HEK293 (cell line): ENCODE measurements around the gene ZNF280A.
"Not testable (repeated sequence)": the region's sequence is repeated elsewhere in the genome, so short reads cannot be mapped to it uniquely, and the experiment has no call there.

ENCODE experiments used
- CTCF ChIA-PET: fragments of 350-600 bp; formaldehyde crosslinking; extraction: SDS; loops from one replicate; lab custom pipeline; 2021; ENCODE audit warnings: antibody characterized with exemption; lab: Yijun Ruan, JAX
- POLR2A ChIA-PET: fragments of 300-600 bp; formaldehyde crosslinking; extraction: SDS; loops from one replicate; lab custom pipeline; 2020; ENCODE audit warnings: antibody characterized with exemption, inconsistent platforms; lab: Yijun Ruan, JAX
- H3K27ac ChIP-seq: fragments of 200-500 bp; sonication (Bioruptor generic); 2 replicates; pipeline ENCODE4 v1.5.1; 2014; ENCODE audit warnings: low read depth, low read length, control low read depth, inconsistent platforms; ENCODE audit errors: extremely low read depth
- H3K36me3 ChIP-seq, 2 experiments: fragments of 200-500 bp in 1 of 2; sonication (Bioruptor generic) in 1 of 2; 1 replicate in 1 of 2; 2 replicates in 1 of 2; pipeline ENCODE4 v1.5.1; 2014 to 2017; ENCODE audit warnings: inconsistent platforms in 2 of 2, low read length in 2 of 2; ENCODE audit not compliant: control insufficient read depth in 2 of 2, insufficient read depth in 1 of 2
- H3K4me1 ChIP-seq: fragments of 200-500 bp; sonication (Bioruptor generic); 2 replicates; pipeline ENCODE4 v1.5.1; 2014; ENCODE audit warnings: mild to moderate bottlenecking, low read length, inconsistent platforms; ENCODE audit not compliant: control insufficient read depth, insufficient read depth
- H3K4me3 ChIP-seq: 2 replicates; pipeline ENCODE4 v1.5.1; 2011; ENCODE audit warnings: low read depth, mild to moderate bottlenecking, control low read depth, low read length, moderate library complexity
- H3K9me3 ChIP-seq: fragments of 200-500 bp; sonication (Bioruptor generic); 2 replicates; pipeline ENCODE4 v1.5.1; 2014; ENCODE audit warnings: low read depth, low read length, inconsistent platforms; ENCODE audit not compliant: control insufficient read depth, insufficient read depth
- MEIS1 ChIP-seq: sonication (generic); formaldehyde crosslinking; IDR thresholded peaks from 2 replicates; pipeline ENCODE4 v1.8.1; 2022; ENCODE audit warnings: missing genetic modification reagents, mild to moderate bottlenecking, borderline replicate concordance
- MYNN ChIP-seq: fragments of 450-650 bp; formaldehyde crosslinking; IDR thresholded peaks from 2 replicates; pipeline ENCODE4 v1.5.1; 2016; ENCODE audit warnings: missing biosample characterization, missing genetic modification characterization, borderline replicate concordance
- SCRT2 ChIP-seq: fragments of 450-650 bp; formaldehyde crosslinking; IDR thresholded peaks from 2 replicates; pipeline ENCODE4 v1.5.1; 2016; ENCODE audit warnings: missing biosample characterization, missing genetic modification characterization
- SETDB1 ChIP-seq: IDR thresholded peaks from one replicate; pipeline ENCODE4 v1.6.1; 2017; ENCODE audit warnings: mild to moderate bottlenecking, low read length, moderate library complexity, mixed read lengths; ENCODE audit not compliant: insufficient read length
- ZNF274 ChIP-seq, 2 experiments: fragments of 200-500 bp in 1 of 2; fragments of 450-650 bp in 1 of 2; sonication (Bioruptor generic) in 1 of 2; formaldehyde crosslinking in 1 of 2; IDR thresholded peaks; 2 replicates each; pipeline versions ENCODE4 v1.5.1 to v1.6.1; 2014 to 2016; ENCODE audit warnings: borderline replicate concordance in 1 of 2, inconsistent platforms in 1 of 2, low read length in 1 of 2, missing biosample characterization in 1 of 2, missing genetic modification characterization in 1 of 2
- ZNF341 ChIP-seq: fragments of 450-650 bp; formaldehyde crosslinking; IDR thresholded peaks from 2 replicates; pipeline ENCODE4; 2016; ENCODE audit warnings: low read depth, missing biosample characterization, missing genetic modification characterization
- ZNF488 ChIP-seq: fragments of 450-650 bp; formaldehyde crosslinking; IDR thresholded peaks from 2 replicates; pipeline ENCODE4 v1.5.1; 2016; ENCODE audit warnings: missing biosample characterization, missing genetic modification characterization
- ZNF692 ChIP-seq: fragments of 450-650 bp; formaldehyde crosslinking; IDR thresholded peaks from 2 replicates; pipeline ENCODE4 v1.5.1; 2016; ENCODE audit warnings: missing biosample characterization, missing genetic modification characterization
- ZNF792 ChIP-seq: fragments of 450-650 bp; formaldehyde crosslinking; IDR thresholded peaks from 2 replicates; pipeline ENCODE4 v1.5.1; 2016; ENCODE audit warnings: missing biosample characterization, missing genetic modification characterization
- ZSCAN4 ChIP-seq: fragments of 450-650 bp; formaldehyde crosslinking; IDR thresholded peaks from 2 replicates; pipeline ENCODE4 v1.5.1; 2017; ENCODE audit warnings: missing biosample characterization, missing genetic modification characterization

Gene ZNF280A

GRCh38 chr22:22478470-22478869, 41.6 kb downstream of the ZNF280A start (continued):
- no peak for TF ChIP-seq ZSCAN4
- no peak for TF ChIP-seq ZNF341 (tag by site-specific recombination)
- TF ChIP-seq ZNF274 (IDR thresholded peaks at IDR 0.05; ENCODE audit: low read length): no peak
- TF ChIP-seq ZNF274 (tag by site-specific recombination; IDR thresholded peaks at IDR 0.05; ENCODE audit: borderline replicate concordance): no peak
- TF ChIP-seq ZNF792 (tag by site-specific recombination): no peak
- TF ChIP-seq ZNF488 (tag by site-specific recombination): no peak

GRCh38 chr22:22474733-22475132, 45.3 kb downstream of the ZNF280A start:
- Histone ChIP-seq H3K4me1 (no peaks in the 10 kb centered on the region), H3K36me3 (no peaks in the 10 kb centered on the region), H3K9me3 (no peaks in the 10 kb centered on the region), H3K27ac (no peak overlapping the region), H3K4me3 (no peak overlapping the region)
- POLR2A ChIA-PET: no interaction called here
- CTCF ChIA-PET: interaction anchor here (0.6 to 12.6 kb wide), 4 partner anchors 11 to 192 kb away, joined by 3 to 87 read pairs (median 3); no protein-coding TSS in a partner anchor
- TF ChIP-seq MEIS1 (CRISPR knock-in tag): no peak
- no peak for TF ChIP-seq MYNN (tag by site-specific recombination)

GRCh38 chr22:22471104-22471503, 49.0 kb downstream of the ZNF280A start:
- CTCF ChIA-PET: interaction anchor here (0.6 to 12.6 kb wide), 4 partner anchors 7 to 913 kb away, joined by 3 to 87 read pairs (median 4); no protein-coding TSS in a partner anchor
- H3K9me3 ChIP-seq, POLR2A ChIA-PET: not testable (repeated sequence)

GRCh38 chr22:22469527-22469926, 50.5 kb downstream of the ZNF280A start:
- Histone ChIP-seq H3K36me3 (no peaks in the 10 kb centered on the region), H3K4me3 (no peak overlapping the region), H3K9me3 (no peaks in the 10 kb centered on the region), H3K4me1 (no peaks in the 10 kb centered on the region), H3K27ac (no peak overlapping the region)
- ChIA-PET POLR2A (no interaction called here), CTCF (interaction anchor here (1.2 kb wide), 1 partner anchor 107 kb away, joined by 3 read pairs; no protein-coding TSS in a partner anchor)
- no peak for TF ChIP-seq ZNF692 (tag by site-specific recombination)
- peak; percentile 41; the same call in 1 of the 2 replicates for TF ChIP-seq SCRT2 (tag by site-specific recombination)

More at GRCh38 chr22:22471104-22471503, 49.0 kb downstream of the ZNF280A start:
- H3K4me3 ChIP-seq, H3K27ac ChIP-seq, H3K36me3 ChIP-seq, H3K4me1 ChIP-seq: not testable (repeated sequence)

GRCh38 chr22:22468794-22469469, 51.1 kb downstream of the ZNF280A start:
- POLR2A ChIA-PET, H3K9me3 ChIP-seq, H3K36me3 ChIP-seq, H3K4me3 ChIP-seq, H3K27ac ChIP-seq, H3K4me1 ChIP-seq: not testable (repeated sequence)
- CTCF ChIA-PET: interaction anchor here (0.7 to 1.2 kb wide), 2 partner anchors 108 to 283 kb away, joined by 3 read pairs; no protein-coding TSS in a partner anchor
- peak; percentile 61 for TF ChIP-seq SETDB1
